Measurements from ENCODE around the gene PEX5.
"Not testable (repeated sequence)": the region's sequence is repeated elsewhere in the genome, so short reads cannot be mapped to it uniquely, and the experiment has no call there.

Gene PEX5

DNA sequence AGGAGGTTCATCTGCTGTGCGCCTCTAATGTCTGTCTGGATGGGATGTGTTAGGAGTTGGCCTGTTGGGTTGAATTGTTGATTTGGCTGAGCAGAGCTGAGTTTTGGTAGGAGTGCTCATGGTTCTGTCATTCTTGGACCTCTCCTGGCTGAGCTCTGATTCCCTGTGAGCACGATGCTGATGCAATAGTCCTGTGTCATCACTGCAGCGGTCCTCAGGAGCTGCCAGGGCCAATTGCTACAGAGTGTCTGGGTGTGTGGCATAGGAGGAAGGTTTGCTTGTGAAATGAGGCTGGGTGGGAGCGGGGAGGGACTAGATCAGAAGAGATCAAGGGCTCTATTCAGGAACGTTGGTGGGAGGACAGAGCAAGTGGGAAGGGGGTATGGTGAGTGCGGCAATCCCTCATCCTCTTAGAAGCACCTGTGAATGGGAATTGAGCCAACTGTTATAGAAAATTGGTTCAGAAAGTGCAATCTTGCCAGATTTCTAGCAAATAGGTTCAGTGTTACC lies 21.2 kb downstream of the PEX5 start:
- TF ChIP-seq, protein P1, sequence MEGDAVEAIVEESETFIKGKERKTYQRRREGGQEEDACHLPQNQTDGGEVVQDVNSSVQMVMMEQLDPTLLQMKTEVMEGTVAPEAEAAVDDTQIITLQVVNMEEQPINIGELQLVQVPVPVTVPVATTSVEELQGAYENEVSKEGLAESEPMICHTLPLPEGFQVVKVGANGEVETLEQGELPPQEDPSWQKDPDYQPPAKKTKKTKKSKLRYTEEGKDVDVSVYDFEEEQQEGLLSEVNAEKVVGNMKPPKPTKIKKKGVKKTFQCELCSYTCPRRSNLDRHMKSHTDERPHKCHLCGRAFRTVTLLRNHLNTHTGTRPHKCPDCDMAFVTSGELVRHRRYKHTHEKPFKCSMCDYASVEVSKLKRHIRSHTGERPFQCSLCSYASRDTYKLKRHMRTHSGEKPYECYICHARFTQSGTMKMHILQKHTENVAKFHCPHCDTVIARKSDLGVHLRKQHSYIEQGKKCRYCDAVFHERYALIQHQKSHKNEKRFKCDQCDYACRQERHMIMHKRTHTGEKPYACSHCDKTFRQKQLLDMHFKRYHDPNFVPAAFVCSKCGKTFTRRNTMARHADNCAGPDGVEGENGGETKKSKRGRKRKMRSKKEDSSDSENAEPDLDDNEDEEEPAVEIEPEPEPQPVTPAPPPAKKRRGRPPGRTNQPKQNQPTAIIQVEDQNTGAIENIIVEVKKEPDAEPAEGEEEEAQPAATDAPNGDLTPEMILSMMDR (IDR thresholded peaks at IDR 0.05; ENCODE audit: control insufficient read depth, insufficient read depth, low read depth, low read length, missing control alignments) = no peak
- DNase-seq (ENCODE audit: low read depth) = no peak
- no peak overlapping the region for H3K4me3 ChIP-seq (ENCODE audit: control insufficient read depth, low read depth, low read length)

DNA sequence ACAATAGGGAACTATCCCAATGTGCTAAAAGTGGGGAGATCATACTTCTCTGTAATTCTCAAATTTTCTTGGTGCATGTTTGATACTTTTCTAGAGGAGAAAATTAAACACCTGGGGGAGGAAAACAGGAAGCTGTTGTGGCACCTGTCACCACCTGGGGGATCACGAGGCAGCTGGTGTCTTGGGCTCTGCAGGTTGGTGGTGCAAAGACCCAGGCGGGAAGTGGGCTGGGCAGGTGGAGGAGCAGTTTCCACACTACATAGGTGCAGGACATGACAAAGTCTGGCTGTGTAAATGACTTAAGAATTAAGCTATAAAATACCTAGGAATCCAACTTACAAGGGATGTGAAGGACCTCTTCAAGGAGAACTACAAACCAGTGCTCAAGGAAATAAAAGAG lies 23.2 kb downstream of the PEX5 start:
- no peak overlapping the region for H3K4me3 ChIP-seq (ENCODE audit: control insufficient read depth, low read depth, low read length)
- DNase-seq (ENCODE audit: low read depth) = no peak
- TF ChIP-seq, protein P1 (IDR thresholded peaks at IDR 0.05; ENCODE audit: control insufficient read depth, insufficient read depth, low read depth, low read length, missing control alignments) = no peak

DNA sequence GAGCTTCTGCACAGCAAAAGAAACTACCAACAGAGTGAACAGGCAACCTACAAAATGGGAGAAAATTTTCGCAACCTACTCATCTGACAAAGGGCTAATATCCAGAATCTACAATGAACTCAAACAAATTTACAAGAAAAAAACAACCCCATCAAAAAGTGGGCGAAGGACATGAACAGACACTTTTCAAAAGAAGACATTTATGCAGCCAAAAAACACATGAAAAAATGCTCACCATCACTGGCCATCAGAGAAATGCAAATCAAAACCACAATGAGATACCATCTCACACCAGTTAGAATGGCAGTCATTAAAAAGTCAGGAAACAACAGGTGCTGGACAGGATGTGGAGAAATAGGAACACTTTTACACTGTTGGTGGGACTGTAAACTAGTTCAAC lies 24.3 kb downstream of the PEX5 start:
- H3K4me3 ChIP-seq (ENCODE audit: control insufficient read depth, low read depth, low read length); DNase-seq (ENCODE audit: low read depth): not testable (repeated sequence)

DNA sequence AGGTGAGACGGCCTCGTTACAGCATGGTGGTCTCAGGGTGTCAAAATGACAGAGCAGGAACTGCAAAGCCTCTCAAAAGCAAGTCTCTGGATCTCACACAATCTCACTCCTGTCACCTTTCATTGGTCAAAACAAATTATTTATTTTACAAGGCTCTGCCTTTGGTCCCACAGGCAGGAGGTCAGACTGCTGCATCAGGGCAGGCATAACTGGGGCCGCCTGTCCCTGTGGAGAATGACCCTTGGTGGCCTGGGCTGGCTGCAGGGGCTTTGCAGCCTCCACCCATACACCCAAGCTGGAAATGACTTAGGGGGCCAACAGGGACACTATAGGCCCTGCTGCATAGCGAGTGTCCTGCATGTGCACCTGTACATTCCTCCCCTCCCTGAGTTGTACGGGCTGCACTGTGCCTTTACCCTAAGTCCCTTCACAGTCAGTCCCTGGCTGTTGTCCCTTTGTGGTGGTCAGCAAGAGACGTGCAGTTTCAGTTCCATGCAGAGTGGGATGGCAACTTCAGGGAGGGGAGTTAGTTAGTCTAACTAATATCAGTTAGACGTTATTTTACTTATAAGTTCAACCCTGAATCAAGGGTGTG lies 28.1 kb downstream of the PEX5 start:
- TF ChIP-seq, protein P1 (IDR thresholded peaks at IDR 0.05; ENCODE audit: control insufficient read depth, insufficient read depth, low read depth, low read length, missing control alignments) = no peak
- no peak for DNase-seq (ENCODE audit: low read depth)
- H3K4me3 ChIP-seq (ENCODE audit: control insufficient read depth, low read depth, low read length) = no peak overlapping the region

DNA sequence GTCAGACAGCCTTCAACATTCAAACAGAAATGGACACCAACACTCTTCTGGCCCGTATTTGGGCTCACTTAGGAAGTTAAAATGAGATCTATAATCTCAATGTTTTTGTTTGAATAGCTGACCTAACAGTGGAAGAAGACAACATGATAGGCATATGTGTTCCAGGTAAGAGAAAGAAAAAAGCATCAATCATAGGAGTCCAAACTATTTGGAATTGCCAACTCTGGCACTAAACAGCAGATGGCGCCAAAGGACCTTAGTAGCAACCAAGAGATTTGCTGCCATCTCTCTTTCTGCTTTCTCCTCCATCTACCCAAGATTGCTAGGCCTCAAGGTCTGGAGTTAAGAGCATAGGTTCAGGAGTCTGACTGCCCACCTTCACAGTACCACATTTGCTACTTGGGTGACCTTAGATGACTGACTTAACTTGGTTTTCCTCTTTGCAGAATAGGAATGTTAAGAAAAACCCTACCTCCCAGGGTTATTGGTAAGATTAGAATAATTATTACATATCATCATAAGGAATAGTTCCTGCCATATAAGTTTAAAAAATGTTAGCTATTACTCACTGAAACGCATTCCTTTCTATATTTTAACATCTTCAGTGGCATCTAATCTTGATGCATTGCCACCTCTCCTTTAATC lies 30.2 kb downstream of the PEX5 start:
- DNase-seq (ENCODE audit: low read depth) = no peak
- TF ChIP-seq, protein P1 (IDR thresholded peaks at IDR 0.05; ENCODE audit: control insufficient read depth, insufficient read depth, low read depth, low read length, missing control alignments) = peak; percentile 90
- no peak overlapping the region for H3K4me3 ChIP-seq (ENCODE audit: control insufficient read depth, low read depth, low read length)

DNA sequence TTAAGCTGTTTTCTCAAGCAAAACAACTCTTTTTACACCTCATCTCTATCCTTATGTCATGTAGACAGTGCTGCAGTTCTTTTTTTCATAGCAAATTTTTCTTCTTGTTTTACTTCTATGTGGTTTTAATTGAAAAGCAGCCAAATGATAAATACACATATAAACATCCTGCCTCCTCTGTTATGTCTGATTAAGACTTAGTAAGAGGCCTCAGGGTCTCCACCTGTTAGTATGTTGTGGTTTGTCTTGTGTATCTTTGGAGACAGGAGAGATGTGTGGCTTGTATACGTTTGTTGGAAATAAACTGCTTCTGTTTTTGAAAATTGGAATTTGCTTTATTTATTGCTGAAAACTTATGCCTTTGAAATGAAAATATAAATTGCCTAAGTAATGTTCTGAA lies 32.0 kb downstream of the PEX5 start:
- no peak overlapping the region for H3K4me3 ChIP-seq (ENCODE audit: control insufficient read depth, low read depth, low read length)
- DNase-seq (ENCODE audit: low read depth) = no peak
- TF ChIP-seq, protein P1 (IDR thresholded peaks at IDR 0.05; ENCODE audit: control insufficient read depth, insufficient read depth, low read depth, low read length, missing control alignments) = no peak

DNA sequence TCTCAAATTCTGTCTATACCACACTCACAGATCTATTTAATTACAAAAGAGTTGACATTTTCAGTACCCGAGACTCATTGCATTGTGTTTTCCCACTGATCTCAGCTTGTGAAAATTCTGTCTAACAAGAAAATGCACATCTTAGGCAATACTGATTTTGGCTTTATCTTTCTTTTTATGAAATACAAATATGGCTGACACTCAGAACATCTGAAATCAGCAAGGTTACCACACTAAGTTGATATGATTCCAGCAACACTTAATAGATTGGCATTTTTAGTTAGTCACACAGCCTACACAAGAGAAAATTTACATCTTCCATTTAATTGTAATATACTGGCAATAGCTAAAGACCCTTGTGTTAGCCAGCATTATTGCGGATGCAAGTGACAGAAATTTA lies 40.3 kb downstream of the PEX5 start:
- no peak overlapping the region for H3K4me3 ChIP-seq (ENCODE audit: control insufficient read depth, low read depth, low read length)
- no peak for DNase-seq (ENCODE audit: low read depth)
- TF ChIP-seq, protein P1 (IDR thresholded peaks at IDR 0.05; ENCODE audit: control insufficient read depth, insufficient read depth, low read depth, low read length, missing control alignments) = no peak

Measured in AG09309 (cell line).